GM12864 (cell line): ENCODE data around the gene TNFRSF19.

ENCODE experiments used
- DNase-seq: peaks from one replicate; pipeline ENCODE4 v3.0.0-alpha.2; 2011; ENCODE audit warnings: low read depth
- H3K4me3 ChIP-seq: 2 replicates; pipeline ENCODE4 v1.5.1; 2011; ENCODE audit warnings: mild to moderate bottlenecking, low read depth, low read length, control low read depth
- CTCF ChIP-seq: IDR thresholded peaks from 2 replicates; pipeline ENCODE4 v1.5.1; 2011; ENCODE audit warnings: low read depth, mild to moderate bottlenecking, moderate library complexity, low read length, control low read depth, inconsistent platforms; ENCODE audit errors: missing control alignments

TNFRSF19 gene

GRCh38 chr13:23600534-23600933, 30.3 kb downstream of the TNFRSF19 start:
- no peak for TF ChIP-seq CTCF
- DNase-seq = no peak
- no peak overlapping the region for H3K4me3 ChIP-seq

GRCh38 chr13:23605831-23606230, 35.6 kb downstream of the TNFRSF19 start:
- H3K4me3 ChIP-seq = no peak overlapping the region
- no peak for TF ChIP-seq CTCF
- DNase-seq = no peak

GRCh38 chr13:23608138-23608537, 37.9 kb downstream of the TNFRSF19 start:
- no peak for DNase-seq
- no peak overlapping the region for H3K4me3 ChIP-seq
- TF ChIP-seq CTCF = no peak

GRCh38 chr13:23608701-23609413, 38.6 kb downstream of the TNFRSF19 start:
- no peak for DNase-seq
- no peak for TF ChIP-seq CTCF
- H3K4me3 ChIP-seq = peak overlapping the region; percentile 31; the same call in 1 of the 2 replicates

GRCh38 chr13:23609414-23609760, 39.2 kb downstream of the TNFRSF19 start:
- peak overlapping the region; percentile 31; the same call in 1 of the 2 replicates for H3K4me3 ChIP-seq
- no peak for TF ChIP-seq CTCF
- no peak for DNase-seq

- peak overlapping the region; percentile 16; the same call in 1 of the 2 replicates for H3K4me3 ChIP-seq
- no peak for TF ChIP-seq CTCF
- no peak for DNase-seq
These were observed 39.8 kb downstream of the TNFRSF19 start for GRCh38 chr13:23609874-23610576.

GRCh38 chr13:23610966-23611491, 40.8 kb downstream of the TNFRSF19 start:
- no peak for TF ChIP-seq CTCF
- no peak overlapping the region for H3K4me3 ChIP-seq
- no peak for DNase-seq
